CD4-positive, alpha-beta T cell (primary cell): ENCODE measurements around the gene B3GAT3. TPM values are rescaled to one million over a fixed set of nuclear protein-coding genes. Genes with fewer than 3 reads are reported as not detected.

Source experiments
- ATAC-seq: fragments of 200-7000 bp; cut with Tn5 transposase; one replicate; pipeline ENCODE4 v1.10.0; 2022; ENCODE audit warnings: mild to moderate bottlenecking; ENCODE audit not compliant: poor library complexity
- CTCF ChIA-PET: fragments of 350-600 bp; sonication (Branson Sonifier 250); formaldehyde crosslinking; loops from one replicate; lab custom pipeline; 2021; ENCODE audit warnings: antibody characterized with exemption, inconsistent platforms; lab: Charles Lee
- POLR2A ChIA-PET: fragments of 350-600 bp; sonication (Branson Sonifier 250); formaldehyde crosslinking; loops from one replicate; lab custom pipeline; 2021; ENCODE audit warnings: antibody characterized with exemption, inconsistent platforms; lab: Charles Lee
- DNase-seq, 14 experiments: peaks; one replicate each; pipeline ENCODE4 v3.0.0-alpha.2; 2013 to 2020; ENCODE audit warnings: mixed read lengths in 2 of 14
- H3K27ac ChIP-seq, 2 donors: one replicate each; pipeline versions ENCODE4 v1.5.1 to v1.7.0; 2013; ENCODE audit warnings: low read length in 2 of 2, low read depth in 1 of 2, mild to moderate bottlenecking in 1 of 2
- H3K27me3 ChIP-seq, 2 experiments: 1 replicate in 1 of 2; 2 replicates in 1 of 2; pipeline versions ENCODE4 v1.6.1 to v1.7.0; 2013; ENCODE audit warnings: low read length in 2 of 2, control low read depth in 1 of 2, mild to moderate bottlenecking in 1 of 2, moderate library complexity in 1 of 2; ENCODE audit not compliant: insufficient read depth in 2 of 2, control insufficient read depth in 1 of 2
- H3K36me3 ChIP-seq: one replicate; pipeline ENCODE4 v1.6.1; 2013; ENCODE audit warnings: low read length, control low read depth; ENCODE audit not compliant: insufficient read depth
- H3K4me1 ChIP-seq: one replicate; pipeline ENCODE4 v1.6.1; 2013; ENCODE audit warnings: low read length, control low read depth; ENCODE audit not compliant: insufficient read depth
- H3K4me3 ChIP-seq: one replicate; pipeline ENCODE4 v1.5.1; 2013; ENCODE audit warnings: mild to moderate bottlenecking, low read length, moderate library complexity
- H3K9me3 ChIP-seq, 2 experiments: 1 replicate in 1 of 2; 2 replicates in 1 of 2; pipeline versions ENCODE4 v1.6.1 to v1.7.0; 2013; ENCODE audit warnings: low read length in 2 of 2, mild to moderate bottlenecking in 2 of 2, control low read depth in 1 of 2, moderate library complexity in 1 of 2; ENCODE audit not compliant: control insufficient read depth in 1 of 2, insufficient read depth in 1 of 2
- H3K27ac Mint-ChIP-seq: one replicate; pipeline ENCODE4 v1.8.0; 2020; ENCODE audit warnings: mixed read lengths
- H3K27me3 Mint-ChIP-seq: one replicate; pipeline ENCODE4 v1.8.0; 2021; ENCODE audit warnings: mixed read lengths
- H3K36me3 Mint-ChIP-seq: one replicate; pipeline ENCODE4 v1.8.0; 2021; ENCODE audit warnings: low read depth, mixed read lengths
- H3K4me1 Mint-ChIP-seq: one replicate; pipeline ENCODE4 v1.8.0; 2021; ENCODE audit warnings: low read depth, mixed read lengths
- H3K4me3 Mint-ChIP-seq: one replicate; pipeline ENCODE4 v1.8.0; 2020; ENCODE audit warnings: mild to moderate bottlenecking, mixed read lengths
- H3K9me3 Mint-ChIP-seq: one replicate; pipeline ENCODE4 v1.8.0; 2020; ENCODE audit warnings: mixed read lengths
- CTCF ChIP-seq: fragments of 200-600 bp; IDR thresholded peaks from one replicate; pipeline ENCODE4 v1.8.0; 2022; ENCODE audit warnings: antibody characterized with exemption, mild to moderate bottlenecking
- intact Hi-C, 2 experiments: fragments of 100-400 bp; cut with DNase I in 1 of 2; cut with micrococcal nuclease in 1 of 2; formaldehyde crosslinking; loops; one replicate each; pipeline versions ENCODE4 v1.15.1 to v1.9.0; 2023 to 2025; cut with DNase I, micrococcal nuclease
- total RNA-seq, 174 experiments: library from RNA in 2 of 174; stranded (reverse) in 2 of 174; gene quantifications; one replicate each; pipeline ENCODE4 v1.2.3 and lab custom pipeline; 2021 to 2026

B3GAT3 gene
- total RNA-seq, 2 experiments from 2014 or later: 47.2 to 49.5 TPM

DNA sequence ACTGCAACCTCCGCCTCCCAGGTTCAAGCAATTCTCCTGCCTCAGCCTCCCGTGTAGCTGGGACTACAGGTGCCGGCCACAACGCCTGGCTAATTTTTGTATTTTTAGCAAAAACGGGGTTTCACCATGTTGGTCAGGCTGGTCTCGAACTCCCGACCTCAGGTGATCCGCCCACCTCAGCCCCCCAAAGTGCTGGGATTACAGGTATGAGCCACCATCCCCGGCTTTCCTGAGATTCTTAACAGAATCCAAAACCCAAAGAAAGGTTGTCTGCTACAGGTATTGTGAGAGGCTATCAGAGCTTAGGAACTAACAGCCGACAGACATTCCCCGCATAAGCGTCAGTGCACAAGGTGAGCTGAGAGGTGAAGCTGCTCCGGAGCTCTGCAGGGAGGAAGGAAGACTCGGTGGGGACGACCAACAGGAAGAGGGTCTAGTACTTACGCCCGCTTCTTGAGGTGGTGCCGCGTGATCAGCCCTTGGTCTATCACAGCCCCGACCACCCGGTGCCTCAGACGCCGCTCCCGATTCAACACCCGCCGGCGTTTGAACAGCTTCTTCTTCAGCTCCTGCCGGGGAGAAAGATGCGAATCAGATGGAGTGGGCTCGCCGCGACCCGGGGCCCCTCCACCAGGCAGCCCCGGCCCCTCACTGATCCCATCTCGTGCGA is 42.8 kb upstream of the B3GAT3 start:
- Histone ChIP-seq H3K9me3 (no peaks in the 10 kb centered on the region), H3K27me3 (no peaks in the 10 kb centered on the region), H3K4me3 (peak overlapping the region; percentile 73), H3K36me3 (peaks cover 21% of the 10 kb centered on the region), H3K4me1 (peaks cover 42% of the 10 kb centered on the region), H3K27ac (peak overlapping the region; percentile 80 to 88)
- DNase-seq (peak in 13 of 14 experiments; percentile 33 to 78 (median 50)), ATAC-seq (peak; percentile 61)
- no peak for TF ChIP-seq CTCF
- H3K4me1 Mint-ChIP-seq: peaks cover 35% of the 10 kb centered on the region
- no peaks in the 10 kb centered on the region for H3K9me3 Mint-ChIP-seq
- intact Hi-C loops: loop anchor here (1.0 to 10.0 kb wide), 2 partner anchors 11 to 870 kb away; partner anchors contain the start of genes INTS5 (in 2 of the 2), FEN1 (in 1 of the 2) and TMEM258 (in 1 of the 2)
- CTCF ChIA-PET: interaction anchor here (1.0 to 1.9 kb wide), 9 partner anchors 10 to 240 kb away, joined by 3 to 7 read pairs (median 5); partner anchors contain the start of genes B3GAT3, GANAB, INTS5 and TUT1
- POLR2A ChIA-PET: interaction anchor here (0.7 to 5.3 kb wide), 46 partner anchors 10 to 1621 kb away, joined by 3 to 170 read pairs (median 6); partner anchors contain the start of genes B3GAT3, BAD, BSCL2 and EEF1G
- no peaks in the 10 kb centered on the region for H3K27me3 Mint-ChIP-seq
- H3K36me3 Mint-ChIP-seq: peaks cover 39% of the 10 kb centered on the region
- H3K27ac Mint-ChIP-seq: peak overlapping the region; percentile 96
- peak overlapping the region; percentile 99 for H3K4me3 Mint-ChIP-seq

GRCh38 chr11:62656796-62657429 is 35.1 kb upstream of the B3GAT3 start:
- DNase-seq (no peak), ATAC-seq (no peak)
- Mint-ChIP-seq H3K27me3 (no peaks in the 10 kb centered on the region), H3K4me3 (peak overlapping the region; percentile 3), H3K36me3 (peaks cover 13% of the 10 kb centered on the region), H3K27ac (no peak overlapping the region), H3K9me3 (no peaks in the 10 kb centered on the region), H3K4me1 (peaks cover 13% of the 10 kb centered on the region)
- H3K36me3 ChIP-seq: no peaks in the 10 kb centered on the region
- H3K27ac ChIP-seq: no peak overlapping the region
- POLR2A ChIA-PET: interaction anchor here (1.1 to 5.6 kb wide), 5 partner anchors 8 to 199 kb away, joined by 4 to 170 read pairs (median 5); partner anchors contain the start of genes C11orf98, CSKMT, GANAB and LBHD1
- H3K9me3 ChIP-seq: no peaks in the 10 kb centered on the region
- intact Hi-C loops: no loop called here
- peaks cover 13% of the 10 kb centered on the region for H3K4me1 ChIP-seq
- H3K4me3 ChIP-seq: no peak overlapping the region
- no peaks in the 10 kb centered on the region for H3K27me3 ChIP-seq
- CTCF ChIA-PET: no interaction called here
- no peak for TF ChIP-seq CTCF

GRCh38 chr11:62654297-62654696 is 32.5 kb upstream of the B3GAT3 start:
- Histone ChIP-seq H3K27me3 (no peaks in the 10 kb centered on the region), H3K9me3 (no peaks in the 10 kb centered on the region), H3K4me1 (peaks cover 22% of the 10 kb centered on the region), H3K4me3 (no peak overlapping the region), H3K36me3 (peaks cover 6% of the 10 kb centered on the region), H3K27ac (no peak overlapping the region)
- DNase-seq: no peak
- ChIA-PET CTCF (interaction anchor here (1.3 kb wide), 1 partner anchor 40 kb away, joined by 4 read pairs; no protein-coding TSS in a partner anchor), POLR2A (interaction anchor here (1.1 to 5.6 kb wide), 4 partner anchors 8 to 63 kb away, joined by 3 to 170 read pairs (median 7); partner anchors contain the start of genes C11orf98, CSKMT, GANAB and TUT1)
- Mint-ChIP-seq H3K27me3 (no peaks in the 10 kb centered on the region), H3K4me1 (peaks cover 17% of the 10 kb centered on the region), H3K36me3 (peaks cover 13% of the 10 kb centered on the region), H3K4me3 (peak overlapping the region; percentile 69), H3K9me3 (no peaks in the 10 kb centered on the region), H3K27ac (peak overlapping the region; percentile 69)
- ATAC-seq: no peak
- no peak for TF ChIP-seq CTCF
- intact Hi-C loops: loop anchor here in 1 of 2 experiments (5.0 kb wide), 2 partner anchors 42 to 62 kb away; partner anchors contain the start of genes EML3, ROM1 and TUT1
